ENCODE measurements around the gene RPN1.
"Not testable (repeated sequence)": the region's sequence is repeated elsewhere in the genome, so short reads cannot be mapped to it uniquely, and the experiment has no call there.

RPN1 gene

GRCh38 chr3:128609294-128609693 is 41.3 kb downstream of the RPN1 start:
- DNase-seq (ENCODE audit: low read depth): no peak

GRCh38 chr3:128607710-128608048 is 42.9 kb downstream of the RPN1 start:
- no peak for DNase-seq (ENCODE audit: low read depth)

GRCh38 chr3:128606094-128606493 is 44.5 kb downstream of the RPN1 start:
- DNase-seq (ENCODE audit: low read depth): no peak

GRCh38 chr3:128605091-128606046 is 45.2 kb downstream of the RPN1 start:
- DNase-seq (ENCODE audit: low read depth): no peak

GRCh38 chr3:128603811-128604775 is 46.5 kb downstream of the RPN1 start:
- no peak for DNase-seq (ENCODE audit: low read depth)

- DNase-seq (ENCODE audit: low read depth): no peak
Measured at GRCh38 chr3:128603313-128603712, 47.3 kb downstream of the RPN1 start.

- peak; percentile 39 for DNase-seq (ENCODE audit: low read depth)
Measured at GRCh38 chr3:128598884-128599664, 51.5 kb downstream of the RPN1 start.

GRCh38 chr3:128597900-128598299 is 52.7 kb downstream of the RPN1 start:
- DNase-seq (ENCODE audit: low read depth): peak; percentile 25

- DNase-seq (ENCODE audit: low read depth): no peak
Measured at GRCh38 chr3:128592864-128593263, 57.8 kb downstream of the RPN1 start.

- no peak for DNase-seq (ENCODE audit: low read depth)
Measured at GRCh38 chr3:128591738-128592426, 58.7 kb downstream of the RPN1 start.

- no peak for DNase-seq (ENCODE audit: low read depth)
Measured at GRCh38 chr3:128590948-128591347, 59.7 kb downstream of the RPN1 start.

- DNase-seq (ENCODE audit: low read depth): not testable (repeated sequence)
Measured at GRCh38 chr3:128589985-128590384, 60.6 kb downstream of the RPN1 start.

- DNase-seq (ENCODE audit: low read depth): no peak
Measured at GRCh38 chr3:128588147-128588546, 62.5 kb downstream of the RPN1 start.

GRCh38 chr3:128587391-128587790 is 63.2 kb downstream of the RPN1 start:
- no peak for DNase-seq (ENCODE audit: low read depth)

- DNase-seq (ENCODE audit: low read depth): not testable (repeated sequence)
Measured at GRCh38 chr3:128586932-128587331, 63.7 kb downstream of the RPN1 start.

GRCh38 chr3:128586391-128586790 is 64.2 kb downstream of the RPN1 start:
- not testable (repeated sequence) for DNase-seq (ENCODE audit: low read depth)

GRCh38 chr3:128585974-128586373 is 64.6 kb downstream of the RPN1 start:
- no peak for DNase-seq (ENCODE audit: low read depth)

- no peak for DNase-seq (ENCODE audit: low read depth)
Measured at GRCh38 chr3:128585189-128585588, 65.4 kb downstream of the RPN1 start.

- peak; percentile 51 for DNase-seq (ENCODE audit: low read depth)
Measured at GRCh38 chr3:128584412-128585020, 66.1 kb downstream of the RPN1 start.

- no peak for DNase-seq (ENCODE audit: low read depth)
Measured at GRCh38 chr3:128581566-128581965, 69.1 kb downstream of the RPN1 start.

GRCh38 chr3:128579927-128580326 is 70.7 kb downstream of the RPN1 start:
- DNase-seq (ENCODE audit: low read depth): no peak

Data from stromal cell of bone marrow (primary cell).